Right atrium auricular region (tissue), 2 donors: ENCODE data around the gene GABRB1. TPM values are rescaled to one million over a fixed set of nuclear protein-coding genes. Genes with fewer than 3 reads are reported as not detected.

Source experiments
- DNase-seq: peaks from one replicate; pipeline ENCODE4 v3.0.0-alpha.2; 2019; ENCODE audit warnings: low spot score
- H3K27ac ChIP-seq, 2 donors: fragments of 200-600 bp; sonication (generic); 1 replicate in 1 of 2; 2 replicates in 1 of 2; pipeline ENCODE4 v1.5.1; 2016 to 2019
- H3K27me3 ChIP-seq, 2 donors: fragments of 200-600 bp; sonication (generic); one replicate each; pipeline versions ENCODE4 v1.5.1 to v1.6.0; 2017 to 2019
- H3K36me3 ChIP-seq: fragments of 200-600 bp; sonication (generic); one replicate; pipeline ENCODE4 v1.5.1; 2016
- H3K4me1 ChIP-seq, 2 donors: fragments of 200-600 bp; sonication (generic); one replicate each; pipeline versions ENCODE4 v1.5.1 to v1.6.0; 2017 to 2019
- H3K4me3 ChIP-seq, 2 donors: fragments of 200-600 bp; sonication (generic); 1 replicate in 1 of 2; 2 replicates in 1 of 2; pipeline ENCODE4 v1.5.1; 2017 to 2019; ENCODE audit warnings: mild to moderate bottlenecking in 1 of 2, moderate library complexity in 1 of 2
- H3K9me3 ChIP-seq, 2 donors: fragments of 200-600 bp; sonication (generic); one replicate each; pipeline ENCODE4 v1.5.1; 2019
- total RNA-seq, 2 donors: library from RNA; depleted of rRNA; stranded (reverse); fragments of >200 nt; gene quantifications; one replicate each; pipeline ENCODE4 v1.1.0, GENCODE V29; 2016
- TF ChIP-seq, protein P1 (sequence below), 2 donors: fragments of 200-600 bp; sonication (generic); IDR thresholded peaks; one replicate each; pipeline ENCODE4 v1.5.1; 2019; ENCODE audit warnings: antibody characterized with exemption in 2 of 2

Gene GABRB1
- total RNA-seq, 2 donors from 2014 or later, result 1.1 to 2.6 TPM

DNA sequence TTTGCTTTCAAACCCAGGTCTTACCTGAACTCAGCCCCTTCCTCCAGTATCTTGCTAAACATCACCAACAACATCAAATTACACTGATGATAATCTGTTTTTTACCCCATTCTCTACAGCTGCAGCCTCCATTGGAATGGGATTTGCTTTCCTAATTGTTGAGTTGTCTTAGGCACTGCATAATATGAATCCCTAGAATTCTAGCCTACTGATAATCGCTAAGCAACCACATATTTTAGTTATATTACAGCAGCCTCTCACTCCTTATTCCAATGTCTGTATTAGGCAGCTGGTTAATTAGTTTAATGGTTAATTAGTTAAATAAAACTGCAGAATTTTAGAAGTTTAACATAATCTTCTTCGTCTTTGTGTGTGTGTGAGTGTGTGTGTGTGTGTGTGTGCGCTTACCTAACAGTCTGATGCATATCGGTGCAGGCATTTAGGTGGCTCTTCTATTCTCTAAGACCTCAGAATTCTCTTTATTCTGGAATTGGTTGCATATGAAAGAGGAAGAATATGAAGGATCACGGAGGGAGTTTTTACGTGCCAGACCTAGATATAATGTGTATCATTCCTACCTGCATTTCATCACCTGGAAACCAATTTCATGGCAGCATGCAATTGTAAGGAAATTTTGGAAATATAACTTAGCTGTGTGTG lies 437.5 kb downstream of the GABRB1 start:
- Histone ChIP-seq H3K9me3 (no peaks in the 10 kb centered on the region), H3K36me3 (no peaks in the 10 kb centered on the region), H3K27ac (no peak overlapping the region), H3K27me3 (no peaks in the 10 kb centered on the region), H3K4me3 (no peak overlapping the region), H3K4me1 (peaks cover 0 to 2% of the 10 kb centered on the region in 2 donors)
- TF ChIP-seq, protein P1, sequence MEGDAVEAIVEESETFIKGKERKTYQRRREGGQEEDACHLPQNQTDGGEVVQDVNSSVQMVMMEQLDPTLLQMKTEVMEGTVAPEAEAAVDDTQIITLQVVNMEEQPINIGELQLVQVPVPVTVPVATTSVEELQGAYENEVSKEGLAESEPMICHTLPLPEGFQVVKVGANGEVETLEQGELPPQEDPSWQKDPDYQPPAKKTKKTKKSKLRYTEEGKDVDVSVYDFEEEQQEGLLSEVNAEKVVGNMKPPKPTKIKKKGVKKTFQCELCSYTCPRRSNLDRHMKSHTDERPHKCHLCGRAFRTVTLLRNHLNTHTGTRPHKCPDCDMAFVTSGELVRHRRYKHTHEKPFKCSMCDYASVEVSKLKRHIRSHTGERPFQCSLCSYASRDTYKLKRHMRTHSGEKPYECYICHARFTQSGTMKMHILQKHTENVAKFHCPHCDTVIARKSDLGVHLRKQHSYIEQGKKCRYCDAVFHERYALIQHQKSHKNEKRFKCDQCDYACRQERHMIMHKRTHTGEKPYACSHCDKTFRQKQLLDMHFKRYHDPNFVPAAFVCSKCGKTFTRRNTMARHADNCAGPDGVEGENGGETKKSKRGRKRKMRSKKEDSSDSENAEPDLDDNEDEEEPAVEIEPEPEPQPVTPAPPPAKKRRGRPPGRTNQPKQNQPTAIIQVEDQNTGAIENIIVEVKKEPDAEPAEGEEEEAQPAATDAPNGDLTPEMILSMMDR (IDR thresholded peaks at IDR 0.05), result no peak
- no peak for DNase-seq

DNA sequence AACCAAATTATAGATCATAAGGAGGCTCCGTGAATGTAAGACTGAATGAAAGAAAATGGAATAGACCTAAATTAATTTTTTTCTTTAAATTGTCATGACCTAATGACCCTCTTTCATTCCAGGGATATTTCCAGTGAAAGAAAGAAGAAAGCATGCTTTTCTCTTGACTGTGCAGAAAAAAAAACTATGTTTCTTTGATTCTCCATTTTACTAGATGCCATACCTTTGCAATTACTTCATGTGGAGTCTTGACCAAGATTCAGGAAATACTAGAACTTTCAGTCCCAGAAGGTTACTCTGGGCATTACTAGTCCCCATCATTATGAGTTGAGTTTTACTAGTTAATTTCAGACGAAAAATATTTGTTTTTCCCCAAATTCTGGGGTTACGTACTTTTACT lies 438.6 kb downstream of the GABRB1 start:
- Histone ChIP-seq H3K9me3 (no peaks in the 10 kb centered on the region), H3K27me3 (no peaks in the 10 kb centered on the region)

DNA sequence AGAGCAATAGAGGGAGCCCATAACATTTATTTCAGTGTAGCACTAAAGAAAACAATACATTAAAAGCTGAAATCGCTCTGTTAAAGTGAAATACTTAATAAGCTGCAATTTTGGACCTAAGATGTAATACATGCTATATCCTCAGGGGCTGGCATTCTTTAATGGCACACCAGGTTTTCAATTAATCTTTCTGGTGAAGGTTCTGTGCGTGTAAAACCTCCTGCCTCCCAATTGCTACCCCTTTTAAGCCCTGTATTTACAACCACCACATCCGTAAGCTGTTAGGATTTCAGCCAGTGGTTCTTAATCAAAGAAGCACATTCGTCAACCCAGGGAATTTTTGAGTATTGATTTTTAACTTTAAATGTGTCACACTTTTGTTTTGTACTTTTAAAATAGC lies 439.7 kb downstream of the GABRB1 start:
- Histone ChIP-seq H3K36me3 (no peaks in the 10 kb centered on the region), H3K27me3 (no peaks in the 10 kb centered on the region), H3K4me1 (no peaks in the 10 kb centered on the region), H3K4me3 (no peak overlapping the region), H3K27ac (no peak overlapping the region), H3K9me3 (no peaks in the 10 kb centered on the region)
- TF ChIP-seq, protein P1 (IDR thresholded peaks at IDR 0.05), result no peak
- DNase-seq, result no peak

More for the DNA sequence above, 438.6 kb downstream of the GABRB1 start:
- no peak for DNase-seq
- no peaks in the 10 kb centered on the region for H3K36me3 ChIP-seq
- TF ChIP-seq, protein P1 (IDR thresholded peaks at IDR 0.05), result no peak
- H3K4me1 ChIP-seq, result no peaks in the 10 kb centered on the region
- H3K4me3 ChIP-seq, result no peak overlapping the region
- H3K27ac ChIP-seq, result no peak overlapping the region

DNA sequence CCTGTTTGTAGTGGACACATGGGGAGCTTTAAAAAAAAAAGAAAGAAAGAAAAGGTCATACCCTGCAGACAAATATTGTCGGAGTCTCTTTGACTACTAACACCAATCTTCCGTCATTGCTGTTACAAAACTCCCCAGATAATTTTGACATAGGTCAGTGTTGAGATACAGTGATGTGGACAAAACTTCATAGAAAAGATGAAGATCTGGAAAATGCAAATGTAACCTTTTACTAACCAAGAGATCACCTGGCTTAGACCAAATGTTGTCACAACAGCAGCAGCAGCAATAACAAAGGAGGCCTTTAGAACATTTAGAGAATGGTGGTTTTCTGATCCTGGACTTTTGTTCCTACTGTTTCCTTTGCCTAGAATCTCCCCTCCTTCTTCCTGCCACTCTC lies 440.2 kb downstream of the GABRB1 start:
- H3K9me3 ChIP-seq, result no peaks in the 10 kb centered on the region
- no peak overlapping the region for H3K4me3 ChIP-seq
- no peaks in the 10 kb centered on the region for H3K36me3 ChIP-seq
- H3K4me1 ChIP-seq, result no peaks in the 10 kb centered on the region
- TF ChIP-seq, protein P1 (IDR thresholded peaks at IDR 0.05), result no peak
- DNase-seq, result no peak
- no peaks in the 10 kb centered on the region for H3K27me3 ChIP-seq
- no peak overlapping the region for H3K27ac ChIP-seq

DNA sequence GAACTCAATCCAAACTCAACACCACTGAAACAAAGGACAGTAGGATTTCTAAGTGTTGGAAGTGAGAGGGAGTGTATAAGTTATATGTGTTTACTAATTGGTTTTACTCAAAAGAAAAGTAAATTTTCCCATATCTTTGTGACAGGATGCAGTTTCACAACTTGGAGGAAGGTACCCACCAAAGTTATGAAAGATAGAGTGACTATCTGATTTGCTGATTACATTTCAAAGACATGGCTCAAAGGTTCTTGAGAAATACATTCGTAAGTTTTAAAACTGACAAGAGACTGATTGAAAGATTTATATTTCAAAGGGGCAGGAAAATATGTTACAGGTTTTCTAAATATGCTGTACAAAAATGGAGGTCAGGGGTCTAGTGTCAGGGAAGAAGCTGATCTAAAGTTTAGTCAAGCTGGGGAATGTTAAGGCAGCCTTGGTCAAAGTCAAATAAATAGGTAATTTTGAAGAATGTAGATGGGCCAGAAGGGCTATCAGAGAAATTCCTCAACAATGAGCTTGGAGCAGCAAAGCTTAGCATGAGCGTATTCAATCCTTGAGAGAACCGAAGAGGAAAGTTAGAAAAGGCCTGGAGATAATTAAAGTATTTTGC lies 441.9 kb downstream of the GABRB1 start:
- no peak overlapping the region for H3K27ac ChIP-seq
- H3K4me3 ChIP-seq, result no peak overlapping the region
- no peak for DNase-seq
- H3K4me1 ChIP-seq, result no peaks in the 10 kb centered on the region
- TF ChIP-seq, protein P1 (IDR thresholded peaks at IDR 0.05), result no peak
- no peaks in the 10 kb centered on the region for H3K9me3 ChIP-seq
- H3K27me3 ChIP-seq, result no peaks in the 10 kb centered on the region
- no peaks in the 10 kb centered on the region for H3K36me3 ChIP-seq
